GM18867 (cell line): ENCODE data around the gene DEGS2.

ENCODE experiments used
- ATAC-seq: cut with Tn5 transposase; IDR thresholded peaks from one replicate; pipeline ENCODE4 v1.9.1; 2021; ENCODE audit warnings: mild to moderate bottlenecking, moderate library complexity; ENCODE audit not compliant: unreplicated experiment

The DEGS2 gene

GRCh38 chr14:100149851-100150611 is 9.4 kb downstream of the DEGS2 start:
- ATAC-seq: no peak

GRCh38 chr14:100148837-100149731 is 10.4 kb downstream of the DEGS2 start:
- ATAC-seq: no peak

DNA sequence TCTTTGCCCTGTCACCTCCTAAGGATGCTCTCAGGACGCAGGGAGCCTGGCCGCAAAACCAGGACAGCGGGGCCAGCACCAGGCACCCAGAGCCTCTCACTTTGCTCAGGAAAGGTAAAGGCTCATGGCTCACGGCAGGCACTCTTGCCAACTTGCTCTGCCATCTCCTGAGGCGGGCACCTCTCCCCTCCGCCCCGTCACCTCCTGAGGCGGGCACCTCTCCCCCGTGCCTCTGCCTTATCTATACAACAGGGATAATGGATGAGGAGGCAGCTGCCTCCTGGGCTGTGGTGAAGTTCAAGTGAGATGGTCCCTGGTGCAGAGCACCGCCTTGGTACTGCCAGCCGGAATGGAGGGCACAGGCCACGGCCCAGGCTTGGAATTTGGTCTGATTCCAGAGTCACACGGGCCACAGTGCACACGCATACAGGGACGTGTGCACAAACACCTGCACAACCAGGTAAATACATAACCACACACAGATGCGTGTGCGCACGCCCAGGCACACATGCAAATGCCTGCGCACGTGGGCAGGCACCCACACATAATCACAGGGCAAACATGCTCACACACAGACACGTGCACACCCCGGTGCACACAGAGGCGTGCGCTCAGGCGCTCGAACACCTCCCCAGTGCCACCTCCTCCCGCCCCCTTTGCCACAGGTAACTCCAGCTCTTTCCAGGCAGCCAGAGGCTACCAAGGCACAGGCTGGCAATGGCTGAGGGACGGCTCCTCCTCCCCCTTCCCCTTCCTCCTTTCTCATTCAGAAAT is 11.6 kb downstream of the DEGS2 start:
- ATAC-seq: no peak

GRCh38 chr14:100147181-100147631 is 12.2 kb downstream of the DEGS2 start:
- no peak for ATAC-seq

DNA sequence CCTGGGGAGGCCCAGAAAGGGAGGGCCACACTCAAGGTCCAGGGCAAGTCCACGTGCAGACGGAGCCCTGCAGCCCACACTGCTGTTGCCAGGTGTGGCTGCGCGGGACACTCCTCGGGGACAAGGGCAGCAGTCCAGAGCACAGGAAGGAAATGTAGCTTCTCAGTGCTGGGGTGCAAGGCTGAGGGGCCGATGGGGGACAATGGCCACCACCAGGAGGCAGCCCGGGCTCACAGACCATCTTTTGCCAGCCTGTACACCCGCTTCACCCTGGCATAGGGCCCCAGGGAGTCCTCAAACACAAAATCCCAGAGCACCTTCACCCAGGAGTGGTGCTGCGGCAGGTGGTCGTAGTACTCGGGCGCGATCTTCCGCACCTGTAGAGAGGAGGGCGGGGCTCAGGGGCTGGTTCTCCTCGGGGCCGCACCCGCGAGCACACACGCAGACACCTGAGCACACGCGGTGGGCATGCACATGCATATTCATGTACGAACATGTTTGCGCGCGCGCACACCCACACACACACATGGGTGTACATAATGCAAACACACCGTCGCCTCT is 12.8 kb downstream of the DEGS2 start:
- no peak for ATAC-seq

- no peak for ATAC-seq
Observed at GRCh38 chr14:100145682-100146464, 13.6 kb downstream of the DEGS2 start.

DNA sequence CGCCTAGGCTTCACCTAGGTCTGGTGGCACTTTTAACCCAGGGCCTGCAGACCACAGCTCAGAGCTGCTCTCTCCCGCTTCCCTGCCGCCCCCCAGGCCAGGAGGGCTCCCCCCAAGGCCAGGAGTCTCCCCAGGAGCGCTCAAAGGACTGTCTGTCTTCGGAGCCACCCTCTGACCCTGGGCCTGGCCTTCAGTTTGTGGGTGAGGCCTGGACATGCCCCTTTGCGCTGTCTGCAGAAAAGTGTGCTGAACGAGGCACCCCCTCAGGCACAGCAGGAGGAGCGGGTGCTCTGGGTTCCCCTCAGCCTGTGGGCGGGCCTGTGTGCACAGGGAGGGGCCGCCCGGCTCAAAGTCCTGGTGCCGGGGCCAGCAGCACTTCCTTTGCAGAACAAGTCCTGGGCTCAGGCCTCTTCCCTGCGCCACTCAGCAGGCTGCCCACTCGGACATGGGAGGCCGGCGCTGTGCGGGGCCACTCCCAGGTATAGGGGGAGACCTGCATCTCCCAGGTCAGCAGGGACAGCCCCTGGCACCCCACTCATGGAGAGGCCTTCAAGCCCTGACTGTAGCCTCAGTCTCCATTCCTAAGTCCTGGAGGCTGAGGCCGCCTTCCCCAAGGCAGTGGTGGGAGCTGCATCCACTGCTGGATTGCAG is 14.3 kb downstream of the DEGS2 start:
- ATAC-seq: no peak

DNA sequence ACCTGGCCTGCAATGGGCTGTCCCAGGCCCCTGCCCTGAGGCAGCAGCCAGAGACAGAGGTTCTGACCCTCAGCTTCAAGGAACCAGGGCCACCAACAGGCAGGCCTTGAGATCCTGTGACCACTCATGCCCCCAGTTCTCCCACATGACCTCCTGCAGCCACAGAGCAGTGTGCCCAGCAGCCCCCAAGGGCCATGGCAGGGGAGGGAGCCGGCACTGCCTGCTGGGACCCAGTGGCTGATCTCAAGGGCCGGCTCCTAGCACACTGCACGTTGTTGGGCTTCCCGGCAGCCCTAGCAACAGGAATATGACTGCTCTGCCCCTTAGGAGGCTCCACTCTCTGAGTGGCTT is 14.8 kb downstream of the DEGS2 start:
- no peak for ATAC-seq

- ATAC-seq: no peak
Observed at GRCh38 chr14:100143934-100144333, 15.5 kb downstream of the DEGS2 start.

DNA sequence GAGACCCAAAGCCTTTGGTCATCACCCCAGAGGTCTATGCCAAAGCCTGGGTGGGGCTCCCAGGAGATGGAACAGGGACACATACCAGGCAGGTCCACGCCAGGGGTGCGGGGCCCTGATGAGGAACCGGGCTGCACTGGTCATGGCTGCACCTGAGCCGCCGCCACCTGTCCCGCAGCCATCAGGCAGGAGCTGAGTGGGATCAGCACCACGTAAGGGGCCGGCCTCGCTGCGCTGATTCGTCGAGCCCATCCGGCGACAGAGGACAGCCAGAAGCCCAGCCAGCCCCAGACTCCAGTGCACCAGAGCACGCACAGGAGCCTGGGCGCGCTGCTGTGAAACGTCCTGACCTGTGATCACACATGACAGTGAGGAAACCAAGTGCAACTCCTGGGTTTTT is 15.9 kb downstream of the DEGS2 start:
- ATAC-seq: no peak

GRCh38 chr14:100142073-100143040 is 17.1 kb downstream of the DEGS2 start:
- ATAC-seq: no peak

GRCh38 chr14:100141098-100141497 is 18.3 kb downstream of the DEGS2 start:
- no peak for ATAC-seq

- no peak for ATAC-seq
Observed at GRCh38 chr14:100140452-100141078, 18.9 kb downstream of the DEGS2 start.

DNA sequence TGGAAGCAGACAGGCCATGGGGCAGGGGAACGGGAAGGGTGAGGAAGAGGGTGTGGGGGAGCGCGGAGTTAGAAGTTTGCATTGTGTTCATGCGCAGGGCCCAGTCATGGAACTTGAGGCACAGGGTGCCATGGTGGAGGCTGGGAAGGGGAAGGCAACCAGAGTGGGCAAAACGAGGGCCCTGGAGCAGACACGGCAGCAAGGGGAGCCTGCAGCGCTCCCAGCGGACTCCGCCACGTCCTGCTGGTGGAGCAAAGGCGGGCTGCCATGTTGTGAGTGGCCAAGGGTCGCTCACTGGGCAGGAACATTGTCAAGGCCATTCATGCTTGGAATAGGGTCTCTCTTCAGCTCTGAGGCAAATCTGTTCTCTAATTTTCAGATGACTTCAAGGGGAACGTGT is 20.5 kb downstream of the DEGS2 start:
- no peak for ATAC-seq

GRCh38 chr14:100138082-100138787 is 21.2 kb downstream of the DEGS2 start:
- ATAC-seq: no peak

DNA sequence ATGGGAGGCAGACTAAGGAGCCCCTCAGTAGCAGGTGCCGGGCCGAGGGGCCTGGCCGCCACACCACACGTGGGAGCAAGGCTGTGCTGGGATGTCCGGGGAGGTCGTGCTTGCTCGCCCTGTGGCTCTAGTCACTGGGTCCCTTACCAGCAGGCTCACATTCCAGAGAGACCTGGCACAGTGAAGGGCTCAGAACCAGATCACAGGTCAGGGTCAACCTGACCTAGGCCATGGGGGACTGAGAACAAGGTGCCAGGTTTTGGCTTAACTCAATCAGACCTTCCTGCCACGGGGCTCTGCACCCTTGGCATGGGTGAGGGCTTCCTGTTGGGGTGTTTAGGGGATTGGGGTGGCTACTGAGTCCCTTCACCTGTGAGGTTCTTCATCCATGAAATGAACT is 22.3 kb downstream of the DEGS2 start:
- ATAC-seq: no peak

DNA sequence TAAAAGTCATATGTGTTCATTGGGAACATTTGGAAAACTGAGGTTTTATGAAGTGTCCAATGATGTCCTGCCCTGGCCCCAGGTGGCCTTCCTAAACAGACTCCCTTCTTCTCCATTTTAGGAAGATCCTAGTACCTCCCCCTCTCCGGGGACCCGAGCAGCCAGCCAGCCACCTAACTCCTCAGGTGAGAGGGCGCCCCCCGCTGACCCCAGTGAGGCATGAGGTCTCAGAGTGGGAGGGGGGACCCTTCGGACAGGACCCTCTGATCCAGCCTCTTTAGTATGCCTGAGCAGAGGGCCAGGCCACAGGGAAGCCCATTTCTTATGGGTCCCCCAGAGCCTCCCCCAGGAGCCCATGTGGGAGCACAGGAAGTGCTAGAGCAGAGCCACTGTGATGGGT is 23.7 kb downstream of the DEGS2 start:
- no peak for ATAC-seq

GRCh38 chr14:100135073-100135472 is 24.4 kb downstream of the DEGS2 start:
- no peak for ATAC-seq
